Vagina (tissue), 2 donors: ENCODE measurements around the gene MIPEP. TPM values are rescaled to one million over a fixed set of nuclear protein-coding genes. Genes with fewer than 3 reads are reported as not detected.

Source experiments
- DNase-seq, 2 donors: peaks; one replicate each; pipeline ENCODE4 v3.0.0-alpha.2; 2017; ENCODE audit errors: extremely low spot score in 2 of 2
- H3K27ac ChIP-seq: fragments of 200-600 bp; sonication (generic); one replicate; pipeline ENCODE4 v1.5.1; 2019
- H3K27me3 ChIP-seq: fragments of 200-600 bp; sonication (generic); one replicate; pipeline ENCODE4 v1.5.1; 2019
- H3K36me3 ChIP-seq, 2 donors: fragments of 200-600 bp; sonication (generic); one replicate each; pipeline ENCODE4 v1.5.1; 2017 to 2019
- H3K4me1 ChIP-seq: fragments of 200-600 bp; sonication (generic); one replicate; pipeline ENCODE4 v1.5.1; 2019
- H3K4me3 ChIP-seq, 2 donors: fragments of 200-600 bp; sonication (generic); 1 replicate in 1 of 2; 2 replicates in 1 of 2; pipeline ENCODE4 v1.5.1; 2016 to 2019
- H3K9me3 ChIP-seq: fragments of 200-600 bp; sonication (generic); one replicate; pipeline ENCODE4 v1.5.1; 2019
- CTCF ChIP-seq, 3 experiments: fragments of 450-650 bp in 2 of 3; fragments of 200-600 bp in 1 of 3; sonication (generic) in 1 of 3; IDR thresholded peaks; one replicate each; pipeline ENCODE4 v1.5.1; 2017 to 2019; ENCODE audit warnings: antibody characterized with exemption in 3 of 3, mild to moderate bottlenecking in 2 of 3, moderate library complexity in 2 of 3
- POLR2A ChIP-seq, 2 donors: fragments of 450-650 bp; IDR thresholded peaks; one replicate each; pipeline ENCODE4 v1.6.1; 2017; ENCODE audit warnings: antibody characterized with exemption in 2 of 2, mild to moderate bottlenecking in 2 of 2, moderate library complexity in 2 of 2
- POLR2AphosphoS5 ChIP-seq, 2 donors: sonication (generic); formaldehyde crosslinking; IDR thresholded peaks; one replicate each; pipeline ENCODE4 v1.9.0; 2017; ENCODE audit warnings: antibody characterized with exemption in 2 of 2, mild to moderate bottlenecking in 2 of 2, low read depth in 1 of 2; ENCODE audit not compliant: insufficient read depth in 1 of 2
- intact Hi-C: fragments of 100-400 bp; cut with DNase I; formaldehyde crosslinking; loops from one replicate; pipeline ENCODE4 v1.15.1; 2023
- total RNA-seq: library from RNA; depleted of rRNA; stranded (reverse); fragments of >200 nt; gene quantifications from one replicate; pipeline ENCODE4 v1.2.3, GENCODE V29; 2016

MIPEP gene
- total RNA-seq, 1 donor from 2014 or later, result 13.3 TPM

- H3K27ac ChIP-seq, result peak overlapping the region; percentile 78
- intact Hi-C loops, result loop anchor here (5.0 kb wide), 1 partner anchor 159 kb away; no protein-coding TSS in a partner anchor
Observed at GRCh38 chr13:23703246-23703860, 185.8 kb downstream of the MIPEP start.

DNA sequence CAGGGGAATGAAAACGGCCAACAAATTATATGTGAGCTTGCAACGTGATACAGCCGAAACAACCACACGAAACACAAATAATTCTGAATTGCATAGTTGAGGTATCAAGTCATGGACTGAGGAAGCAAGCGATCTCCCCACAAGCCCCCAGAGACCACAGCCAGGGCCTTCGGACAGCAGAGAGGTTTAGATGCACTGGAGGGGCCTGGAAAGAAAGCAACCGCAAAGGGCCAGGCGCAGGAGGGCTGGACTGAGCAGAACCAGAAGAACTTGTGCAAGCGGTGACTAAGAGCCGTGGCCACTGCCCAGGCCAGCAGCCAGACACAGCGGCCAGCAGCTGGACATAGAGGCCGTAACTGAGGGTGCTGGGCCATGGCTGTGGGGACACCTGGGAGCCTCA, 187.6 kb downstream of the MIPEP start:
- peak in 1 of 2 donors; percentile 96 for DNase-seq
- intact Hi-C loops, result loop anchor here (5.0 kb wide), 1 partner anchor 161 kb away; no protein-coding TSS in a partner anchor
- no peaks in the 10 kb centered on the region for H3K9me3 ChIP-seq
- peaks cover 15% of the 10 kb centered on the region for H3K4me1 ChIP-seq
- no peaks in the 10 kb centered on the region for H3K27me3 ChIP-seq
- H3K4me3 ChIP-seq, result no peak overlapping the region
- peak overlapping the region; percentile 78 for H3K27ac ChIP-seq
- no peaks in the 10 kb centered on the region for H3K36me3 ChIP-seq
- TF ChIP-seq CTCF (IDR thresholded peaks at IDR 0.05), result no peak
- peak in 1 of 2 donors; percentile 80 for TF ChIP-seq POLR2AphosphoS5 (IDR thresholded peaks at IDR 0.05; ENCODE audit: insufficient read depth in 1 of 2, low read depth in 1 of 2)

More at GRCh38 chr13:23703246-23703860, 185.8 kb downstream of the MIPEP start:
- TF ChIP-seq CTCF (IDR thresholded peaks at IDR 0.05) (no peak), POLR2AphosphoS5 (IDR thresholded peaks at IDR 0.05; ENCODE audit: insufficient read depth in 1 of 2, low read depth in 1 of 2) (peak in 1 of 2 donors; percentile 44), POLR2A (IDR thresholded peaks at IDR 0.05) (no peak)
- no peaks in the 10 kb centered on the region for H3K36me3 ChIP-seq
- H3K4me3 ChIP-seq, result no peak overlapping the region
- no peaks in the 10 kb centered on the region for H3K27me3 ChIP-seq
- no peaks in the 10 kb centered on the region for H3K9me3 ChIP-seq
- peak in 1 of 2 donors; percentile 72 for DNase-seq
- peaks cover 15% of the 10 kb centered on the region for H3K4me1 ChIP-seq

DNA sequence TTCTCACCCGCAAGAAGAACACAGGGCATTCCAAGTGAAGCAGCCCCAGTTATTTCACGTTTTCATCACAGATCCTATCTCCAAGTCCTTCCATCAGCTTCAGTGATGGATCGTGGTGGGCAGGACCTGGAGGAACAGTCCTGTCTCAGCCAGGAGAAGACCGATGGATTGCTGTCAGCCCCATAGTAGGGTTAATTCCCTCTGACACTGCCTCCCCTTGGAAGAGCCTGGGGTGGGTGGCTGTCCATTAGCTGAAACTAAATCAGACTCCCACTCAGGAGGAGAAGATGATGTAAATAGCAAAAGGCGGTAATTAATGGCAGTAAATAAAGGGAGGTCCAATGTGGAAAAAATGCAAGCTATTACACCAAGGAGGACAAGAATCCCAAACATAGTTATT, 188.0 kb downstream of the MIPEP start:
- intact Hi-C loops, result loop anchor here (5.0 kb wide), 1 partner anchor 161 kb away; no protein-coding TSS in a partner anchor
- no peaks in the 10 kb centered on the region for H3K9me3 ChIP-seq
- TF ChIP-seq CTCF (IDR thresholded peaks at IDR 0.05), result no peak
- TF ChIP-seq POLR2A (IDR thresholded peaks at IDR 0.05), result no peak
- no peak for TF ChIP-seq POLR2AphosphoS5 (IDR thresholded peaks at IDR 0.05; ENCODE audit: insufficient read depth in 1 of 2, low read depth in 1 of 2)
- no peak overlapping the region for H3K4me3 ChIP-seq
- peak in 1 of 2 donors; percentile 84 for DNase-seq
- no peaks in the 10 kb centered on the region for H3K27me3 ChIP-seq
- no peaks in the 10 kb centered on the region for H3K36me3 ChIP-seq
- H3K27ac ChIP-seq, result peak overlapping the region; percentile 78
- H3K4me1 ChIP-seq, result peaks cover 15% of the 10 kb centered on the region

GRCh38 chr13:23699271-23699670, 189.9 kb downstream of the MIPEP start:
- TF ChIP-seq POLR2AphosphoS5 (IDR thresholded peaks at IDR 0.05; ENCODE audit: insufficient read depth in 1 of 2, low read depth in 1 of 2) (no peak), POLR2A (IDR thresholded peaks at IDR 0.05) (no peak), CTCF (IDR thresholded peaks at IDR 0.05) (no peak)
- Histone ChIP-seq H3K27ac (no peak overlapping the region), H3K27me3 (no peaks in the 10 kb centered on the region), H3K4me1 (peaks cover 15% of the 10 kb centered on the region), H3K4me3 (no peak overlapping the region), H3K9me3 (no peaks in the 10 kb centered on the region), H3K36me3 (no peaks in the 10 kb centered on the region)
- intact Hi-C loops, result no loop called here
- DNase-seq, result no peak

DNA sequence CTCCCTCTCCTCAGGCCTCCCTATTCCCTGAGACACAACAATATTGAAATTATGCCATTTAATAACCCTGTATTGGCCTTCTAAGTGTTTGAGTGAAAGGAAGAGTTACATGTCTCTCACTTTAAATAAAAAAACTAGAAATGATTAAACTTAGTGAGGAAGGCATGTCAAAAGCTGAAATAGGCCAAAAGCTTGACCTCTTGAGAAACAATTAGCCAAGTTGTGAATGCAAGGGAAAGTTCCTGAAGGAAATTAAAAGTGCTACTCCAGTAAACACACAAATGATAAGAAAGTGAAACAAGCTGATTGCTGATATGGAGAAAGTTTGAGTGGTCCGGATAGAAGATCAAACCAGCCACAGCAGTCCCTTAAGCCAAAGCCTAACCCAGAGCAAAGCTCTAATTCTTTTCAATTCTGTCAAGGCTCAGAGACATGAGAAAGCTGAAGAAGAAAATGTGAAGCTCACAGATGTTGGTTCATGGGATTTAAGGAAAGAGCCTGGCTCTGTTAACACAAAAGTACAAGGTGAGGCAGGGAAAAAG, 191.4 kb downstream of the MIPEP start:
- DNase-seq, result peak in 1 of 2 donors; percentile 34
- no peak overlapping the region for H3K27ac ChIP-seq
- TF ChIP-seq CTCF (IDR thresholded peaks at IDR 0.05) (no peak), POLR2A (IDR thresholded peaks at IDR 0.05) (no peak), POLR2AphosphoS5 (IDR thresholded peaks at IDR 0.05; ENCODE audit: insufficient read depth in 1 of 2, low read depth in 1 of 2) (no peak)
- H3K27me3 ChIP-seq, result no peaks in the 10 kb centered on the region
- H3K36me3 ChIP-seq, result no peaks in the 10 kb centered on the region
- H3K4me1 ChIP-seq, result peaks cover 12% of the 10 kb centered on the region
- H3K4me3 ChIP-seq, result no peak overlapping the region
- H3K9me3 ChIP-seq, result no peaks in the 10 kb centered on the region
- intact Hi-C loops, result no loop called here
